HG03558 (cell line): ENCODE results near the gene NHP2.

Experiments used
- ATAC-seq: cut with Tn5 transposase; IDR thresholded peaks from one replicate; pipeline ENCODE4 v1.9.1; 2021; ENCODE audit warnings: moderate number of reproducible peaks; ENCODE audit not compliant: unreplicated experiment; ENCODE audit errors: extremely low read depth

Gene NHP2

GRCh38 chr5:178177569-178177968 is 23.9 kb upstream of the NHP2 start:
- no peak for ATAC-seq

- no peak for ATAC-seq
These were observed 23.1 kb upstream of the NHP2 start for GRCh38 chr5:178176791-178177190.

DNA sequence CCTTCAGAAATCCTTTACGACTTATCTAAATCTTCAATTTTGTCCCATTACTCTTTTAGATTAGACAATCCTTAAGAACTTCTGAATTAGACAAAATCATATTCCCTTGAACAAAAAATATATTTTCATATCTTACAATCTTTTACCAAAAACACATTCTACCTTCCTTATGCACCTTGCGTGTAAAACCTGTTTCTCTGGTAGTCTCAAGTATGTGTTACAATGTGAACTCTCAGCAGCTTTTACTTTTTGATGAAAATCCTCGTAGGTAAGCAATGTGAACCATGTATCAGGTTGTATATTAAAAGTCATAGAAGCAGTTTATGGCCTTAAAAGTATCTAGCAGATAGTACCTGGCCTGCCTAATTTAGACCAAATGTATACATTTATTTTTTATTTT is 20.8 kb upstream of the NHP2 start:
- ATAC-seq = no peak

DNA sequence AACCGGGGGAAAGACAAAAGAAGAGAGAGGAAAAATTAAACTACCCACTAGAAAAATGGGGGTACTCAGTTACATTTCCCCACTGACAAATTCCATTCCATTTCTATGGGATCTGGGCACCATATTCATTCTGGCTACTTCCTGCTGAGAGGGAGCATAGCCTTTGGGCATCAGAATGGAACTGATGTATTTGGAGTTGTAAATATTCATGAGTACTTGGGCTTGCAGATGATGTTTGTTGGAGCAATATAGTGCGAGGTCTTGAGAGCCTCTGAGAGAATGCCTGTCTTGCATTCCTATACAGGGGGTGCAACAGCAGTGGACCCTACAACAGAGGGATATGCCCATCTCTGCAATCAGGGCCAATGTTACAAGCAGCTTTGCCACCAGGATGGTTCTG is 16.8 kb upstream of the NHP2 start:
- ATAC-seq = no peak

DNA sequence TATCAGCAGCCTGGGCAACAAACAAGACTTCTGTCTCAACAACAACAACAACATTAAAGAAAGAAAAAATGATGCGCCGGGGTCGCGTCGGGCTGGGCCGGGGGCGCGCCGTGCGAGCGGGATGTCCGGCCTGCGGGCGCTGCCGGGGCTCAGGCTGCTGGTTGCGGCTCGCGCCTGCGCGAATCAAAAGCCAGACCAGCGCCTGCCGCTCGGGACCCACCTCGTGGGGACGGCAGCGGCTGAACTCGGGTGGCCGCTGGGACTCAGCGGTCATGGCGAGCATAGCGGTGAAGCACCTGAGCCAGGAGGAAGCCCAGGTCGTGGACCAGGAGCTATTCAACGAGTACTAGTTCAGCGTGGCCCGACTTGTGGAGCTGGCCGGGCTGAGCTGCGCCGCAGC is 11.9 kb upstream of the NHP2 start:
- ATAC-seq = no peak

- ATAC-seq = no peak
These were observed 10.4 kb upstream of the NHP2 start for GRCh38 chr5:178163772-178164735.

DNA sequence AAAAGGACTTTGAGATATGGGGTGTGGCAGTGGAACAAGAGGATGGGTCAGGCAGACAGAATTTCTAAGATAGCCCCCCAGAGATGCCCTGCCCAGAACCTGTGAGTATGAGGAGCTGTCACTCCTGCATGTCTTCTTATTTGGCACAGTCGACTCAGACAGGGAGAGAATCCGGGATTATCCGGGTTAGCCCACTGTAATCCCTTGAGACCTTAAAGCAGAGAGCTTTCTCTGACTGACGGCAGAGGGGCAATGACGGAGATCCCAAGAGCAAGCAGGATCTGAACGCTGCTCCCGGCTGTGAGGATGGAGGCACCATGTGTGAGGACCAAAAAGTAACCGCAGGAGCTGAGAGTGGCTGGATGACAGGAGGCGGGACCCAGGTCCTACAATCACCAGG is 8.8 kb upstream of the NHP2 start:
- no peak for ATAC-seq

- ATAC-seq = no peak
These were observed 6.5 kb upstream of the NHP2 start for GRCh38 chr5:178160176-178160575.

GRCh38 chr5:178155065-178155464 is 1.4 kb upstream of the NHP2 start:
- no peak for ATAC-seq

DNA sequence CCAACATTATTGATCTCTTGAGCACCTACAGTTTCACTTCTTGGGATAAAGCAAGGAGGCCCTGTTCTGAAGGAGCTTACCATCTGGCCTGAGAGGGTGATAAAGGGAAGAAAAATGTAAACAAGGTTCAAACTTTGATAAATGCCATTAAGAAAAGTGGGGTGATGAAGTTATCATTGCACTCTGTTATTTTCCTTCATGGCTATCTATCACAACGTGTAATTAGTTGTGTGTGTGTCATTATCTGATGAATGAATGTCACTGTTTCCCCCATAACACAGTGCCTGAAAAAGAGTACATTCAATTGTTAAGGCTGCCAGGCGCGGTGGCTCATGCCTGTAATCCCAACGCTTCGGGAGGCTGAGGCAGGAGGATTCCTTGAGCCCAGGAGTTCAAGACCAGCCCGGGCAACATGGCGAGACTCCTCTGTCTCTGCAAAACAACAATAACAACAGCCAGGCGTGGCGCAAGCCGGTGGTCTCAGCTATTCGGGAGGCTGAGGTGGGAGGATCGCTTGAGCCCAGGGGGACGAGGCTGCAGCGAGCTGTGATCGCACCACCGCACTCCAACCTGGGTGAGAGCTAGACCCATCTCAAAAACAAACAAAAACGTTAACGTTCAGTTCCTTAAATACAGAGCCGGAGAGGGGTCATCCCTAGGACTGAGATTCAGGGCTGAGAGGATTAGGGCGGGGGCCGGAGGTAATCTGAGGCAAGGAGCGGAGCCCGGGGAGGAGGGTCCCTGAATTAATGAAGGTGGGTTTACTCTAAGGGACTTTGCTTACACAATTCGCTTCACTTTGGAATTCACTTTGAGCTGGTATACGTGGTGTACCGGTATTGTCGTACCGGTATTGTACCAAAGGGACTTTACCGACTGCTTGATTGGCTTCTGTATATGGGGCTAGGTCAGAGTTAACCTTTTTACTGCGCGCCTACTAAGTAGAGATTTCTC is 917 bp downstream of the NHP2 start:
- ATAC-seq = no peak

DNA sequence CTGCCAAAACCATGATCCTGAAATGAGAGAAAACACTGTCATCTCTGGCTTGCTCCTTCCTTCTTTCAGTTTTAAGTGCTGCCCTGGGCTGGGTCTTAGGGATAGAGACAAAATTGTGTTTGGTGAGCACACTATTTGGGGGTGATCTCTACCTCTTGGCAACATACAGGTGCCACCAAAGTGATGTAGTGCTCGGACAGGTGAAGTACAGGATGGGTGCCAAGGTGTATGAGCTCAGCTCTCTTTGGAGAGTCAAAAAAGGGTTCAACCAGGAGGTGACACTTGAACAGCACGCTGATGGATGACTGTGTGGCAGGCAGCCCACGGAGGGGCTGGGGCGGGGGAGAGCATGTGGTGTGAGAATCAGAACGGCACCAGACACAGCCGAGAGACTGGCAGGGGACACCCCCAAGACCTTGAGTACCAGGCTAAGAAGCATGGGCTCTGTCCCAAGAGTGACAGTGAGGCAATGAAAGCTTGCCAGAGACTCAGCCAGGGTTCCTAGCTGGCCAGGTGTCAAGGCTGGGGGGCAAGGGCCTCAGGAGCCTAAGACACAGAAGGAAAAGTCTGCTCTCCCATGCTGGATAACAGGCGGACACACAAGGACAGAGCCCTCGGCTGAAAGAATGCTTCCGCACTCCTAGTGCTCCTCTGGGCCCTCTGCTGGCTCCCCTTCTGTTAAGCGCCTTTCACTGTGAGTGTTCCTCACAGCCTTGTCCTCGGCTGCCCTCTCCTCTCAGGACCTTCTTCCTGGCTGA is 2.5 kb downstream of the NHP2 start:
- ATAC-seq = no peak

GRCh38 chr5:178149199-178149932 is 4.3 kb downstream of the NHP2 start:
- no peak for ATAC-seq

- no peak for ATAC-seq
These were observed 6.3 kb downstream of the NHP2 start for GRCh38 chr5:178147406-178147805.

- no peak for ATAC-seq
These were observed 7.5 kb downstream of the NHP2 start for GRCh38 chr5:178145965-178146820.

GRCh38 chr5:178143901-178144300 is 9.8 kb downstream of the NHP2 start:
- ATAC-seq = no peak

DNA sequence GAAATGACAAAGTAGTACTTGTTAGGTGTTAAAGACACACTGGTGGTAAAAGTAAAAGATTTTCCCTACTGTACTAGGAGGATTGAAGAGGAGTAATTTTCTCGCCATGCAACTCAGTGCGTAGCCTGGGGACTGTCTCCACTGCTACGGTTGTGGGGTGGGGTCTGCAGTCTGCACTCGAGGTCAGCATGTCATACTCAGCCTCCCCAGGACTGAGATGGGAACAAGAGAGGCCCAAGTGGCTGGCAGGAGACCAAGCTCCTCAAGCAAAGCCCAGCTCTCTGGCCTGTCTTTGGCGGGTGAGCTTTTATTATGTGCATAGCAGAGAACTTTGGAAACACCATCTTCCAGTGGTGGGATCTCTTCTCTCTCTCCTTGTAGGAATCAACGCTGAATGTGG is 10.4 kb downstream of the NHP2 start:
- no peak for ATAC-seq

DNA sequence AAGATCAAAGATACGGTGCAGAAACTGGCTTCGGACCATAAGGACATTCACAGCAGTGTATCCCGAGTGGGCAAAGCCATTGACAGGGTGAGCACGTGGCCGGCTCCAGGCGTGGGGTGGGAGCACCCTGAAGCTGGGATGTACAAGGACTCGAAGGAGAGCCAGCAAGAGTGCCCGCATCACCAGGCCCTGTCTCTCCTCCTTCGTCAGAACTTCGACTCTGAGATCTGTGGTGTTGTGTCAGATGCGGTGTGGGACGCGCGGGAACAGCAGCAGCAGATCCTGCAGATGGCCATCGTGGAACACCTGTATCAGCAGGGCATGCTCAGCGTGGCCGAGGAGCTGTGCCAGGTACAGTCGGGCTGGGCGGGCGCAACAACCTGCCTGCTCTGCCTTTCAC is 11.0 kb downstream of the NHP2 start:
- ATAC-seq = no peak

DNA sequence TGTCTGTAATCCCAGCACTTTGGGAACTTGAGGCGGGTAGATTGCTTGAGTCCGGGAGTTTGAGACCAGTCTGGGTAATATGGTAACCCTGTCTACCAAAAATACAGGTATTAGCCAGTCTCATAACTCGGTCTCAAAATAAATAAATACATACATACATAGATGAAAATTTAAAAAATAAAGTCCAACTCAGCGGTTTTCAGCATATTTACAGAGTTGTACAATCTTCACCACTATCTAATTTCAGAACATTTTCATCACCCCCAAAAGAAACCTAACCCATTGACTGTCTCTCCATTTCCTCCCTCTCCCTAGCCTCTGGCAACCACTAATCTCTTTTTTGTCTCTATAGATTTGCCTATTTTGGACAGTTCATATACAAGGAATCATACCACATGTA is 12.1 kb downstream of the NHP2 start:
- ATAC-seq = no peak

DNA sequence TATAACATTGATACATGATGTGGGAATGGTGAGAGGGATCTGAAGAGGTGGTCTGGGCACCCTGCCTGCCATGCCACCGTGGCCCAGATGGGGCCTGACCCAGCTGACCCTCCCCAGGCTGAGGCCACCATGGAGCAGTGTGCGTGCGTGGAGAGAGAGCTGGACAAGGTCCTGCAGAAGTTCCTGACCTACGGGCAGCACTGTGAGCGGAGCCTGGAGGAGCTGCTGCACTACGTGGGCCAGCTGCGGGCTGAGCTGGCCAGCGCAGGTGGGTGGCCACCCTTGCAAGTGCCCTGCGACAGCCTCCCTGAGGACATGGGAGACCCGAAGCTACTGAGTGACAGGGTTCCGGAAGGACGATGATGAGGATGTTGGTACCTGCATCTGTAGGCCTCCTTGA is 15.7 kb downstream of the NHP2 start:
- ATAC-seq = no peak
